Measurements from ENCODE around the gene EMX2. TPM values are rescaled to one million over a fixed set of nuclear protein-coding genes. Genes with fewer than 3 reads are reported as not detected.

The EMX2 gene
- total RNA-seq, 1 donor from 2014 or later, result 3.0 TPM

GRCh38 chr10:117516681-117517080 is 25.9 kb upstream of the EMX2 start:
- no peaks in the 10 kb centered on the region for H3K9me3 Mint-ChIP-seq (ENCODE audit: unreplicated experiment)
- peaks cover 6% of the 10 kb centered on the region for H3K27me3 Mint-ChIP-seq (ENCODE audit: unreplicated experiment)

GRCh38 chr10:117518246-117518645 is 24.3 kb upstream of the EMX2 start:
- no peak for DNase-seq (ENCODE audit: extremely low spot score, unreplicated experiment)
- H3K9me3 Mint-ChIP-seq (ENCODE audit: unreplicated experiment), result no peaks in the 10 kb centered on the region
- H3K27me3 Mint-ChIP-seq (ENCODE audit: unreplicated experiment), result peaks cover 13% of the 10 kb centered on the region
- H3K27ac Mint-ChIP-seq (ENCODE audit: unreplicated experiment), result no peak overlapping the region
- TF ChIP-seq CTCF (IDR thresholded peaks at IDR 0.05), result no peak
- no peaks in the 10 kb centered on the region for H3K36me3 Mint-ChIP-seq (ENCODE audit: unreplicated experiment)
- H3K4me3 Mint-ChIP-seq (ENCODE audit: unreplicated experiment), result no peak overlapping the region
- H3K4me1 Mint-ChIP-seq (ENCODE audit: unreplicated experiment), result peaks cover 14% of the 10 kb centered on the region

More at GRCh38 chr10:117516681-117517080, 25.9 kb upstream of the EMX2 start:
- Mint-ChIP-seq H3K4me1 (ENCODE audit: unreplicated experiment) (peaks cover 14% of the 10 kb centered on the region), H3K36me3 (ENCODE audit: unreplicated experiment) (no peaks in the 10 kb centered on the region), H3K4me3 (ENCODE audit: unreplicated experiment) (no peak overlapping the region), H3K27ac (ENCODE audit: unreplicated experiment) (no peak overlapping the region)
- DNase-seq (ENCODE audit: extremely low spot score, unreplicated experiment), result no peak
- no peak for TF ChIP-seq CTCF (IDR thresholded peaks at IDR 0.05)

- Mint-ChIP-seq H3K27me3 (ENCODE audit: unreplicated experiment) (peaks cover 17% of the 10 kb centered on the region), H3K4me1 (ENCODE audit: unreplicated experiment) (peaks cover 14% of the 10 kb centered on the region), H3K27ac (ENCODE audit: unreplicated experiment) (no peak overlapping the region), H3K4me3 (ENCODE audit: unreplicated experiment) (no peak overlapping the region), H3K36me3 (ENCODE audit: unreplicated experiment) (peaks cover 2% of the 10 kb centered on the region), H3K9me3 (ENCODE audit: unreplicated experiment) (no peaks in the 10 kb centered on the region)
- TF ChIP-seq CTCF (IDR thresholded peaks at IDR 0.05), result no peak
- DNase-seq (ENCODE audit: extremely low spot score, unreplicated experiment), result no peak
These were observed 23.3 kb upstream of the EMX2 start for GRCh38 chr10:117519286-117519685.

GRCh38 chr10:117519879-117520278 is 22.7 kb upstream of the EMX2 start:
- DNase-seq (ENCODE audit: extremely low spot score, unreplicated experiment), result no peak
- TF ChIP-seq CTCF (IDR thresholded peaks at IDR 0.05), result no peak
- Mint-ChIP-seq H3K27me3 (ENCODE audit: unreplicated experiment) (peaks cover 17% of the 10 kb centered on the region), H3K9me3 (ENCODE audit: unreplicated experiment) (no peaks in the 10 kb centered on the region), H3K27ac (ENCODE audit: unreplicated experiment) (no peak overlapping the region), H3K4me3 (ENCODE audit: unreplicated experiment) (no peak overlapping the region), H3K4me1 (ENCODE audit: unreplicated experiment) (peaks cover 14% of the 10 kb centered on the region), H3K36me3 (ENCODE audit: unreplicated experiment) (peaks cover 2% of the 10 kb centered on the region)

- Mint-ChIP-seq H3K36me3 (ENCODE audit: unreplicated experiment) (no peaks in the 10 kb centered on the region), H3K27ac (ENCODE audit: unreplicated experiment) (no peak overlapping the region), H3K4me3 (ENCODE audit: unreplicated experiment) (no peak overlapping the region), H3K4me1 (ENCODE audit: unreplicated experiment) (peaks cover 3% of the 10 kb centered on the region), H3K9me3 (ENCODE audit: unreplicated experiment) (no peaks in the 10 kb centered on the region), H3K27me3 (ENCODE audit: unreplicated experiment) (peaks cover 62% of the 10 kb centered on the region)
- no peak for DNase-seq (ENCODE audit: extremely low spot score, unreplicated experiment)
- TF ChIP-seq CTCF (IDR thresholded peaks at IDR 0.05), result no peak
These were observed 11.8 kb upstream of the EMX2 start for GRCh38 chr10:117530791-117531190.
